Measurements from ENCODE around the gene CIB4.

CIB4 gene

DNA sequence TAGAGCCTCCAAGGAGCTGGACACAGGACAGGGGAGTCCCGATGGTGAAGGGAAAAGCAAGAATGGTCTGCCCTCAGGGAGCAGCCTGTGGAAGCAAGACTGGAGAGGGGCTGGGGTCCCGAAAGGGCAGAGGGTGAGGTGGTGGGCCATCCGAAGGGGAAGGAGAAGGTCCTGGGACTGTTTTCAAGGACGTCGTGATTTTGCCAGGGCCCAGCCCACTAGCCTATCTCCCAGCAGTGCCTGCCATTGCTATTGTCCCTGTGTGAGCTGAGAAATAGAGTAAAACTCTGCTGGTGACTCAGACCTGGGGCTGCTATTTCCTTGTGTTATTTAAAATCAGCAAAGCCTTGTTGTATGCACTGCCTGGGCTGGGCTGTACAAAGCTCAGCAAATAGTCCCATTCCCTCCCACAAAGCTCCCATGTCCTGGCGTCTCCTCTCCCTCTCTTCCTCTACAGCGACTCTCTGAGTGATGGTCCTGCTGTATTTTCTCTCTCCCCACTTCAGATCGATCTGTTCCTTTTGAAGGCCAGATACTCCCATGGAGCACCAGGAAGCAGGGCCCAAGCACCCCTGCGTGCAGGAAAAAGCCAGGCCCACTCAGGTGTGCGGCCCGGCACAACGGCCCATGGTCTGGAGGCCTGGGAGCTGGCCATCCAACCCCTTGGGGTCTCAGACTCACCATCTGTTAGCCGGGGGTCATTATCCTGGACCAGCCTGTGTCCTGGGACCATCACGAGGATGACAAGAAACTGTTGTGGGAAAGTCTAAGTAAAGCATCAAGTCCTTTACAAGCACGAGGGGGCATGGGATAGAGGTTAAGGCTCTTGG, 98.3 kb downstream of the CIB4 start:
- DNase-seq (ENCODE audit: low spot score) = no peak

DNA sequence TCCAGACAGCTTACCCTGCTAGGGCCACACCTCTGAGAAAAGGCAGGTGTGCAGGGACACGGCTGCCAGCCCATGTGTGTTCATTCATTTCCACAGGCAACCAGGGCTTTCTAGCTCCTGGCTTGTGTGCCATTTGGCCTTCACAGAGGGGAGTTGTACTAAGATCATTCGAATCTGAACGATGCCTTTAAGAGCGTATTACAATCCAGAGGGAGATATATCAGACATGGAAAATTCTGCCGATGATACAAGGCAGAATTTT, 99.0 kb downstream of the CIB4 start:
- DNase-seq (ENCODE audit: low spot score) = no peak

DNA sequence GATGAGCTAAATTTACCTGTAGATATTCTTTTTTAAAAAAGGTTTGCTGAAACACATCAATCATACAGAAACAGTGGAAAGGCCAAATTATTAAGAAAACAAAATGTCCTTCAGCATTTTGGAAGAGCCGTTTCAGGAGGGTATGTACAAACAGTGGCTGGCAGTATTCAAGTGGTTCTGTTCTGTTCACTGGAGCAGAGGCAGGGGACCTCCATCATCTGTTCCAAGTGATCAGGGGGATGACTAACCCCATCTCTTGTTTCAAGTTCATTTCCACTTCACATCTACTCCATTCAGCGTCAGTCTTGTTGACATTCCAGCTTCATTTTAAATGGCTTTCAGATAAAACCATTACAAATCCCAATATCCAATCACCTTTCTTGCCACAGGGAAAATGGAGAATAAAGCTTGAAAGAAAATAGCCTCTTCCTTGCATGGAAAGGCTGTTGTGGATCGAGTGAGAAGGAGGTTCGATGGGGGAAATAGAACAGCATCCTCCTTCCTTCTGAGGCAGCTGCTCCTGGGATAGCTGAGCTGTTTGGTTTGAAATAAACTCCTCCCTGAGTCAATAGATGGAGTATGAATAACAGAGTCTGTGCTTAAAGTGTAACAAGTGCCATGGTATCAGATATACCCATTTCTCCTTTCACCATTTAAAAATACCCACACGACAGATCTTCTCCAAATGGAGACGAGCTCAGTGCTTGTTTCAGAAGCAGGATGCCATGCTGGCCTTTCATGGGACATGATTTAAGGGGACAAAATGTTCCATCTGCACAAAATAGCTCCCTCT, 99.6 kb downstream of the CIB4 start:
- DNase-seq (ENCODE audit: low spot score) = no peak

DNA sequence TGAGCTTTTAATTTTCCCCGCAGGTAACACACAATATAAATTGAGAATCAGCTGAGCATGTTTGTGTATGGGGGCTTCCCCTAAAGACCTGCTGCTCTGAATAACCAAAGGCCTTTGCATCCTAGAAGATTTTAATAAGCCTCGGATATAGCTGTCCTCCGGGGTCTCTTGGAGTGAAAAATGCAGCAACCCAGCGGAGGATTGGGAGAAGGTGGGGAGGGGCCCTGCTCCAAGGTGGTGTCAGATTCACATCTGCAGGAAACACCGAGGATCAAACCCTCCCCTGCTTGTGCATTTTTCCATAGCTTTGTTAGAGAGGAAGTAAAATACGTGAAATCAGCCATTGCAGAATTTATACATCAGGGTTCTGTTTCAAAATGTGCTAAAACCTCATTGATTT, 100.2 kb downstream of the CIB4 start:
- DNase-seq (ENCODE audit: low spot score) = no peak

DNA sequence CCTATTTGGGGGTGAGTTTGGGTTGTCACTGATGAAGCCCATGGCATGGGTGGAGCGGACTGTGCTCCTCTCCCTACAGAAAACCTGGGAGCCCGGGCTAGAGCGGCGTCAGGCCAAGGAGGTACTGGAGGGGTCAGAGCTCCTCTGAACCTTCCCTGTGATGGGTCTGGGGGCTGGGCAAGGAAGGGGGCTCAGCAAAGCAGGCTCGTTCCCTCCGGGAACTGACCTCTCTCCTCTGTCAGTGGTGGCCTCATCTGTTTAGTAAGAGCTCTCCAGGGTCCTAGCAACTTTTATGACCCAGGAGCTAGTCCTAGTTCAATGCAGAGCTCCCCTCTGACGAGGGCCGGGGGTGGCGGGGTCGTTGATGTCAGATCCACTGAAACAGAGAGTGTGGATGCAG, 100.9 kb downstream of the CIB4 start:
- DNase-seq (ENCODE audit: low spot score) = no peak

DNA sequence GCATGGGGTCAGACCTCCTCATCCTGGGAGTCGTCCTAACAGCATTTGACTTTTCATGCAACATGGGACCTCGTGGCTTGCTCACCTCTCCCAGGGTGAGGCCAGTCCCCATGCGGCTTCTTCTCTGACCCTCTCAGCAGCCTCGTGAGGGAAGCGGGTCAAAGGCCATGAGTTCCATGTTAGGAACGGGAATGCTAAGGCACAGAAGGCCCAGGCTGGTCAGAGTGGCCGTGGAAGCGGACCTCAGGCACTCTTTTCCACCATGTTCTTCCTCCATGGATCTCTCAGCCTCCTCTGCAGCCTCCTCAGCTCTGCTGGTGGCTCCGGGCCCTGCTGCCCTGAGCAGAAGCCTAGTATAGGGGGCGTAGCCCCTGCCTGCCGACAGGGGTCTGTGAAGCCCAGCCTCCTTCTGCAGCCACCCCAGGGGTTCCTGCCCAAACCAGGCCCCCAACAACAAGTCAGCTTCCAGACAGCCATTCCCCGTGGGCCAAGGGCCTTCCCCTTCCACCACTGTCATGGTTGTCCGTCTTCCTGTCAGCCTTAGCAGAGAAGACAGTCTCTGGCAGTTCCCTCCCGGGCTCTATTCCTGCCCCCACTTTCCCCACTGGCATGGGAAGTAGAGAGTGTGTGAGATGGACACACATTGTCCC, 103.2 kb downstream of the CIB4 start:
- no peak for DNase-seq (ENCODE audit: low spot score)

DNA sequence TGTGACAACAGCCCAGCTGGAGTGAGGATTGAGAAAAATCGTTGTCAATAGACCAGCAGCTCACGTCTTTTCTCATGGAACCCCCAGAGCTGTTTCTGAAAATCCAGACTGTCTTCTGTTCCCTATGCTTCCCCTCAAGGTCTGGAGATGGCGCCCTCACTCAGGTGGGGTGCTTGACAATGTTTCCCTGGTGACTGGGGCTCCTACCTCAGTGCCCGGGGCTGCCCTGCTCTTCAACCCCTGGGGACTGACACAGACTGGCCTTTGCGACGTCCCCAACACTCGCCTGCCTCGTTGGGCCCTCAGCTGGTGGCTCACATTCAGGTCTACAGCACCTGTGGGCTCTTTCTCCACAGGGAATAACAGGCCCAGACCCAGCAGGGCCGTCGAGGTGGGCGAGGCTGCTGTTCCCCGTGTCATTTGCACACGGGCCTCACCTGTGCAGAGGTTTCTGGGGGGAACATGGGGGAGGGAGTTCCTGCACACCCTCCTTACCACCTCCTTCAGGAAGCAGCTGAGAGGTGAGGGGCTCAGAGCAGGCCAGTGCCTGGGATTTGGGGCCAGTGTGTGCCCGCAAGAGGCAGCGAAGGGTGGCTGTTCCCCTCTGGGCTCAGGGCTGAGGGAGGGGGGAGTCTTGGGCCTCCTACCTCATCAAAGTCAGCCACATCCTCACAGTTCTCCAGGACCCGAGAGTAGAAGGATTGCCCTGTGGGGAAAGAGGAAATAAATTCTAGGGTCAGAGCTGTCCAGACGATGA, 103.9 kb downstream of the CIB4 start:
- DNase-seq (ENCODE audit: low spot score) = no peak

GRCh38 chr2:26536371-26537068, 104.6 kb downstream of the CIB4 start:
- DNase-seq (ENCODE audit: low spot score) = no peak

DNA sequence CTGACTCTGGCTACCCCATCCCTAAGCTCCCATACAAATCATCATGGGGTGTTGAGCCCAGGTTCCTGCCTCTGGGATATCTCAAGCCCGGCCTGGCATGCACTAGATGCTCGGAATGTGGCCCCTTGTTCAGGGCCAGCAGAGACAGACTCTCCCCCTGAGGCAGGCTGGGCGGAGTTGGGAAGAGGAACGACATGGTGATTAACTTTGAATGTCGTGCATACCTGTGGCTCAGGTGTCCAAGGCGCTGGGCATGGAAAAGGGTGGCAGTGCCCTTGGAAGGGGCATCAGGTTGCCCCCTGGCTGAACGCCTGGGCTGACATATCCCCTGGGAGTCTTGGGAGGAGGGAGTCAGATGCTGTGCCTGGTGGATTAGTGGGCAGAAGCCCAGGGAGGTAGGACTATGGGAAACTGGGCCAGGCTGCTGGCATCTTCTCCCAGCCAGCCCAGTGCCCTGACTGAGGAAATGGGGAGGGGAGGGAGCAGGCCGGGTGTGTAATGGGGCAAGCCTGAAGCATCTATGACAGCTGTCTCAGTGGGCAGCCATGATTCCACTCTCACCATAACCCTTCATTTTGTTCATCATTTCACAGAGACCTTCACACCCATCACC, 105.4 kb downstream of the CIB4 start:
- no peak for DNase-seq (ENCODE audit: low spot score)

GRCh38 chr2:26534865-26535662, 106.1 kb downstream of the CIB4 start:
- no peak for DNase-seq (ENCODE audit: low spot score)

- no peak for DNase-seq (ENCODE audit: low spot score)
Observed at GRCh38 chr2:26534098-26534864, 106.9 kb downstream of the CIB4 start.

GRCh38 chr2:26533661-26534060, 107.5 kb downstream of the CIB4 start:
- no peak for DNase-seq (ENCODE audit: low spot score)

GRCh38 chr2:26532301-26533250, 108.6 kb downstream of the CIB4 start:
- DNase-seq (ENCODE audit: low spot score) = no peak
